PFSK-1 (cell line): ENCODE results near the gene ASTE1.

Experiments used
- FOXP2 ChIP-seq: optimal IDR thresholded peaks from 2 replicates; pipeline ENCODE3; 2011; ENCODE audit warnings: borderline replicate concordance, control low read depth, inconsistent platforms; ENCODE audit not compliant: insufficient read depth; ENCODE audit errors: extremely low read length, extremely low read depth
- POLR2AphosphoS5 ChIP-seq: IDR thresholded peaks from 2 replicates; pipeline ENCODE4 v1.6.1; 2012; ENCODE audit warnings: low read depth, mild to moderate bottlenecking, control low read depth, low read length, moderate library complexity
- SIN3A ChIP-seq: IDR thresholded peaks from 2 replicates; pipeline ENCODE4 v1.6.1; 2012; ENCODE audit warnings: mild to moderate bottlenecking, low read length, moderate library complexity, borderline replicate concordance; ENCODE audit not compliant: insufficient read depth
- TAF1 ChIP-seq: IDR thresholded peaks from 2 replicates; pipeline ENCODE4 v1.6.1; 2012; ENCODE audit warnings: low read length, control low read depth, borderline replicate concordance; ENCODE audit not compliant: insufficient read depth
- TF ChIP-seq, protein P1 (sequence below), 2 experiments: IDR thresholded peaks; 2 replicates each; pipeline versions ENCODE4 v1.6.1 to v1.8.0; 2011 to 2012; ENCODE audit warnings: low read depth in 2 of 2, low read length in 2 of 2, control low read depth in 1 of 2, inconsistent platforms in 1 of 2, mild to moderate bottlenecking in 1 of 2, moderate library complexity in 1 of 2; ENCODE audit not compliant: insufficient read depth in 1 of 2

Gene ASTE1

DNA sequence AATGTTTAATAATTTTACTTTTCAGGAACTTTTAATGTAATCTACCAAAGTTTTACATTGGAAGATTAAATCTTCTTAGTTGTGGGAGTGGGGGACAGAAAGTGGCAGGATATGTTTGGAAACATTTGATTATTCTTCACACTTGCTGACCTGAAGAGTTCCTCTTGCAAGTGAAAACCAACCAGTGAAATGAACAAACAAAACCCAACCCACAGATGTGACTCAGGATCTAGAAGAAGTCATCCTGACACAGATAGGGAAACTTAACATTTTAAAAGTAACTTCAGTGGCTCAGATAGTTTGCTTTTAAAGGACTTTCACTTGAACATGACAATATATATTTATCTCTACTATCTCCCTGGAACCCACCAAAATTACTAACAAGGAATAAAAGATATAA lies 55.4 kb downstream of the ASTE1 start:
- TF ChIP-seq, protein P1, sequence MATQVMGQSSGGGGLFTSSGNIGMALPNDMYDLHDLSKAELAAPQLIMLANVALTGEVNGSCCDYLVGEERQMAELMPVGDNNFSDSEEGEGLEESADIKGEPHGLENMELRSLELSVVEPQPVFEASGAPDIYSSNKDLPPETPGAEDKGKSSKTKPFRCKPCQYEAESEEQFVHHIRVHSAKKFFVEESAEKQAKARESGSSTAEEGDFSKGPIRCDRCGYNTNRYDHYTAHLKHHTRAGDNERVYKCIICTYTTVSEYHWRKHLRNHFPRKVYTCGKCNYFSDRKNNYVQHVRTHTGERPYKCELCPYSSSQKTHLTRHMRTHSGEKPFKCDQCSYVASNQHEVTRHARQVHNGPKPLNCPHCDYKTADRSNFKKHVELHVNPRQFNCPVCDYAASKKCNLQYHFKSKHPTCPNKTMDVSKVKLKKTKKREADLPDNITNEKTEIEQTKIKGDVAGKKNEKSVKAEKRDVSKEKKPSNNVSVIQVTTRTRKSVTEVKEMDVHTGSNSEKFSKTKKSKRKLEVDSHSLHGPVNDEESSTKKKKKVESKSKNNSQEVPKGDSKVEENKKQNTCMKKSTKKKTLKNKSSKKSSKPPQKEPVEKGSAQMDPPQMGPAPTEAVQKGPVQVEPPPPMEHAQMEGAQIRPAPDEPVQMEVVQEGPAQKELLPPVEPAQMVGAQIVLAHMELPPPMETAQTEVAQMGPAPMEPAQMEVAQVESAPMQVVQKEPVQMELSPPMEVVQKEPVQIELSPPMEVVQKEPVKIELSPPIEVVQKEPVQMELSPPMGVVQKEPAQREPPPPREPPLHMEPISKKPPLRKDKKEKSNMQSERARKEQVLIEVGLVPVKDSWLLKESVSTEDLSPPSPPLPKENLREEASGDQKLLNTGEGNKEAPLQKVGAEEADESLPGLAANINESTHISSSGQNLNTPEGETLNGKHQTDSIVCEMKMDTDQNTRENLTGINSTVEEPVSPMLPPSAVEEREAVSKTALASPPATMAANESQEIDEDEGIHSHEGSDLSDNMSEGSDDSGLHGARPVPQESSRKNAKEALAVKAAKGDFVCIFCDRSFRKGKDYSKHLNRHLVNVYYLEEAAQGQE (IDR thresholded peaks at IDR 0.05; ENCODE audit: insufficient read depth in 1 of 2, low read depth in 2 of 2, low read length in 2 of 2): no peak
- no peak for TF ChIP-seq SIN3A
- no peak for TF ChIP-seq POLR2AphosphoS5
- TF ChIP-seq FOXP2: no peak
- TF ChIP-seq TAF1: no peak

DNA sequence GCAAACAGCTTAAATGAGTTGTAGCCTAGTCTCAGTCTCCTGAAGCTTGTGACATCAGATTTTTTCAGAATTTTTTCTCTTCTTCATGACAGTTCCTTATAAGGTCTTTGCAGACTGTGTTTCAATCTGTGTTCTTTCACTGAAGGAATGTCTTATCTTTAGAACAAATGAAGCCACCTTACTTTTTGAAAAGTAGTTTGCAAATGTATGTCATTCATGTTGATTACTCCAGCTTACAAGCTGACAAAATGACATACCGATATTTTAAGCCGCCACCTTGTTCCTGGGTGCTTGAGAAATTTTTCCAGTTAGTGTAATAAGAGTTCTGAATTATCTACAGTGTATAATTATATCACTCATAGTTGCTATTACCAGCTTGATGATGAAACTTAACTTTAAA lies 57.0 kb downstream of the ASTE1 start:
- TF ChIP-seq FOXP2: no peak
- TF ChIP-seq POLR2AphosphoS5: no peak
- TF ChIP-seq TAF1: no peak
- TF ChIP-seq, protein P1 (IDR thresholded peaks at IDR 0.05; ENCODE audit: insufficient read depth in 1 of 2, low read depth in 2 of 2, low read length in 2 of 2): no peak
- TF ChIP-seq SIN3A: no peak

DNA sequence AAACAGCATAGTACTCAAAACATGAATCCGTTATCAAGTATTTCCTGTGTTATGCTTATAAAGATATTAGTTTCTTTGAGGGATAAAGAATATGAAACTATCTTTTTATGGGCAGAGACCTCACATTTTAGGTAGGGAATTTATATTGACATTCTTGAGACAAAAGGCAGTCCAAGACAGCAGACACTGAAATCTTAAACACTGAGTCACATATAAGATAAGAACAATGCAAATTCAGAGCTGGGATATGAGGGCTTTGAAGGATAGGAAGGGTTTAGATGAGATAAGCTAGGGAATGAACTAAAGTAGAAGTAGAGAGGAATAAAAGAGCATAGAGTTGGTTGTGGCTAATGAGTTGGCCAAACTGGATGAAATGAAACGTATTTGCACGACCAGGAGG lies 58.4 kb downstream of the ASTE1 start:
- TF ChIP-seq FOXP2: no peak
- TF ChIP-seq, protein P1 (IDR thresholded peaks at IDR 0.05; ENCODE audit: insufficient read depth in 1 of 2, low read depth in 2 of 2, low read length in 2 of 2): no peak
- no peak for TF ChIP-seq SIN3A
- TF ChIP-seq TAF1: no peak
- TF ChIP-seq POLR2AphosphoS5: no peak

DNA sequence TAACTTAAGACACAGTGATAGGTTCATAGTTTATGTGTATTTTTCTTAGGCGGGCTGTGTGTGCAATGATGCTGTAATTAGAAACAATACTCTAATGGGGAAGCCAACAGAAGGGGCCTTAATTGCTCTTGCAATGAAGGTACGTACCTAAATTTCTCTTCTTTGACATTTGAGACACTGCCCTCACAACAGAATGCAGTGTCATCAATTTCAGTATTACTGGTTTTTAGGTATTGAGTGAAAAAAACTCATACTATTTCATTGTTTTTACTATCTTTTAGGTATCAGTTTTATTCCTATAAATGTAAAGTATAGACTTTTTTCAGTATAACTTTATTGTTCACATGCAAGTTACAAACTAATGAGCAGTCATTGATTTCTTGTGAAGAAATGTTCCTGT lies 59.3 kb downstream of the ASTE1 start:
- no peak for TF ChIP-seq FOXP2
- no peak for TF ChIP-seq SIN3A
- TF ChIP-seq, protein P1 (IDR thresholded peaks at IDR 0.05; ENCODE audit: insufficient read depth in 1 of 2, low read depth in 2 of 2, low read length in 2 of 2): no peak
- no peak for TF ChIP-seq TAF1
- no peak for TF ChIP-seq POLR2AphosphoS5

DNA sequence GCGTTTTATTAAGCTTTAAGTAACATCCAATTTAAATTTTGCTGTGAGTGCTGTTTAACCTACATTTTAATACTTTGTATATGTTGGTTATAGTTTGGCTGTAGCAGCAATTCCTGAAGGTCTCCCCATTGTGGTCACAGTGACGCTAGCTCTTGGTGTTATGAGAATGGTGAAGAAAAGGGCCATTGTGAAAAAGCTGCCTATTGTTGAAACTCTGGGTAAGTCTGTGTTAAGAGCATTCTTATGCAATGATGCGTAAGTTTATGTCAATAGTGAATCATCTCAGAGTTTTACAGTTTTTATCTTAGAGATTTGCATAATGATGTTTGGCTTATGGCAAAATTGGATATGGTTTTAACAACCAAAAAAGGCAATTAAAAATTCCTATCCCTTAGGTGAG lies 62.7 kb downstream of the ASTE1 start:
- TF ChIP-seq POLR2AphosphoS5: no peak
